Measurements from ENCODE around the gene TBC1D22A.

DNA sequence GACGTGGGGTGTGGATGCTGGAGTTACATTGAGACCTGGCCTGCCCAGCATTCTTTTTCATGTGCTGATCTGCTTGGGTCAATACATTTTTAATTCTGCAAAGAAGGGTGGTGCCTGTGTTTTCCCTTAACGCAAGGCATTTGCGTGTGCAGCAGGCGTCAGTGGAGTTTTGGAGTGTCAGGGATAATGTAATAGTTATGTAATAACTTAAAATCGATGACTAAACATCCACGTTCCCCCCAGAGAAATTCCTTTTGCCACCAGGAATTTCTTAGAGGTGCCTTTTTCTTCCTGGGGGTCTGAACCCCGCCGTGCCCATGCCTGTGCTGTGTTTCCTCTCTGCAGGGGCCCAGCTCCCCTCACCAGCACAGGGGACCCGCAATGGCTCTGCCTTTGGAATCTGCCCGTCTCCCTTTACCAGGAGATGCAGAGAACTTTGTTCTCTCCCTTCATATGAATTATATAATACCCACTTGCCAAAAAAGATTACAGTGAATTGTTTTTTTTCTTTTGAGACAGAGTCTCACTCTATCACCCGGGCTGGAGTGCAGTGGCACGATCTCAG lies 62.6 kb downstream of the TBC1D22A start:
- TF ChIP-seq, protein P1, sequence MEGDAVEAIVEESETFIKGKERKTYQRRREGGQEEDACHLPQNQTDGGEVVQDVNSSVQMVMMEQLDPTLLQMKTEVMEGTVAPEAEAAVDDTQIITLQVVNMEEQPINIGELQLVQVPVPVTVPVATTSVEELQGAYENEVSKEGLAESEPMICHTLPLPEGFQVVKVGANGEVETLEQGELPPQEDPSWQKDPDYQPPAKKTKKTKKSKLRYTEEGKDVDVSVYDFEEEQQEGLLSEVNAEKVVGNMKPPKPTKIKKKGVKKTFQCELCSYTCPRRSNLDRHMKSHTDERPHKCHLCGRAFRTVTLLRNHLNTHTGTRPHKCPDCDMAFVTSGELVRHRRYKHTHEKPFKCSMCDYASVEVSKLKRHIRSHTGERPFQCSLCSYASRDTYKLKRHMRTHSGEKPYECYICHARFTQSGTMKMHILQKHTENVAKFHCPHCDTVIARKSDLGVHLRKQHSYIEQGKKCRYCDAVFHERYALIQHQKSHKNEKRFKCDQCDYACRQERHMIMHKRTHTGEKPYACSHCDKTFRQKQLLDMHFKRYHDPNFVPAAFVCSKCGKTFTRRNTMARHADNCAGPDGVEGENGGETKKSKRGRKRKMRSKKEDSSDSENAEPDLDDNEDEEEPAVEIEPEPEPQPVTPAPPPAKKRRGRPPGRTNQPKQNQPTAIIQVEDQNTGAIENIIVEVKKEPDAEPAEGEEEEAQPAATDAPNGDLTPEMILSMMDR (IDR thresholded peaks at IDR 0.05): no peak
- no peak for TF ChIP-seq EZH2 (IDR thresholded peaks at IDR 0.05)

Measured in neural progenitor cell (in vitro differentiated cells).